Stimulated activated naive CD8-positive, alpha-beta T cell treated with anti-CD3 and anti-CD28 coated beads, Interleukin-15, amount 100 ng/mL, for 72 hours (primary cell): ENCODE results near the gene NEK11.

Experiments used
- ATAC-seq: fragments of 150-1000 bp; cut with Tn5 transposase; 2 replicates; pipeline ENCODE4 v1.10.0; 2021; ENCODE audit warnings: mild to moderate bottlenecking, moderate library complexity
- DNase-seq, 2 donors: peaks; one replicate each; pipeline ENCODE4 v3.0.0; 2021 to 2022
- H3K27ac Mint-ChIP-seq, 2 donors: one replicate each; pipeline ENCODE4 v1.8.0; 2022; ENCODE audit warnings: mild to moderate bottlenecking in 2 of 2, mixed read lengths in 2 of 2, moderate library complexity in 2 of 2
- H3K27me3 Mint-ChIP-seq: one replicate; pipeline ENCODE4 v1.8.0; 2022; ENCODE audit warnings: mixed read lengths
- H3K4me1 Mint-ChIP-seq: one replicate; pipeline ENCODE4 v1.8.0; 2022; ENCODE audit warnings: mild to moderate bottlenecking, mixed read lengths
- H3K4me3 Mint-ChIP-seq, 2 donors: one replicate each; pipeline ENCODE4 v1.8.0; 2022; ENCODE audit warnings: mild to moderate bottlenecking in 2 of 2, mixed read lengths in 2 of 2, moderate library complexity in 1 of 2
- H3K9me3 Mint-ChIP-seq, 2 donors: one replicate each; pipeline ENCODE4 v1.8.0; 2022; ENCODE audit warnings: mixed read lengths in 2 of 2

Gene NEK11, protein sequence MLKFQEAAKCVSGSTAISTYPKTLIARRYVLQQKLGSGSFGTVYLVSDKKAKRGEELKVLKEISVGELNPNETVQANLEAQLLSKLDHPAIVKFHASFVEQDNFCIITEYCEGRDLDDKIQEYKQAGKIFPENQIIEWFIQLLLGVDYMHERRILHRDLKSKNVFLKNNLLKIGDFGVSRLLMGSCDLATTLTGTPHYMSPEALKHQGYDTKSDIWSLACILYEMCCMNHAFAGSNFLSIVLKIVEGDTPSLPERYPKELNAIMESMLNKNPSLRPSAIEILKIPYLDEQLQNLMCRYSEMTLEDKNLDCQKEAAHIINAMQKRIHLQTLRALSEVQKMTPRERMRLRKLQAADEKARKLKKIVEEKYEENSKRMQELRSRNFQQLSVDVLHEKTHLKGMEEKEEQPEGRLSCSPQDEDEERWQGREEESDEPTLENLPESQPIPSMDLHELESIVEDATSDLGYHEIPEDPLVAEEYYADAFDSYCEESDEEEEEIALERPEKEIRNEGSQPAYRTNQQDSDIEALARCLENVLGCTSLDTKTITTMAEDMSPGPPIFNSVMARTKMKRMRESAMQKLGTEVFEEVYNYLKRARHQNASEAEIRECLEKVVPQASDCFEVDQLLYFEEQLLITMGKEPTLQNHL

DNA sequence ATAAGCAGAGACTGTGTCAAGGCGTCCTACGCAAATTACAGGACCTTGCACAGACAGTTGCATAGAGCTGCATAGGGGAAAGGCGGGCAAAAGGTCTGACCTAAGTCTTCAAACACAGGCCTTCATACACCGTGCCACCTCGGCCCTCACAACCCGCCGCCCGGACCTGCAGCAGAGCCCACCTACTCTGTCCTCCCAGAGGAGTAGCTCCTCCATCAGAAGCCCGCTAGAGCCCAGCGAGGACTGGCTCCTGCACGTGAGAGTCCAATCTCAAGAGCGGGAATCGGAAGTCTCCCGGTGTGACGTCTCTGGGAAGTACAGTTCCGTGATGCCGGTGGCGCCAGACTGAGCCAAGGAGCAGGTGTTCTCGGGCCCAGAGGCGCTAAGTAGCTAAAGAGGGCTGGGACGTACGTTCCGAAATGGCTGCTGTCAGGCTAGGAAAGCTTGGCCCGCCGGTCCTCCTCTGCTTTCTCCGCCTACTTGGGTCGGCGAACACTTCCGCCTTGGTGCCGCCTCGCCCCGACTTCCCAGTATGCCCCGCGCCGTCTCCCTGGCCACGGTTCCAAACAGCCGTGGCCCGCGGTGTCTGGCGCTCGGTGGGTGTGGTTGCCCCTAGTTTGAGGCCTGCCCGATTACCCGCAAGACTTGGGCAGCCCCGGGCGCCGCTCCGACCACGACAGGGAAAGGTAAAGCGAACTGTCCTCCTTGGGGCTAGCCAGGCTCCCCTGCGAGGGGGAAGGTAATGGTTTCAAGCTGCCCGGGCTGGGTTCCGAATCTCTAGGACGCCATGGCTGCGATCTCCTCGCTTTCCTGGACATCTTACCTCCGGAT, at the start of gene NEK11, which contains the start of gene ASTE1:
NEK11 (plus strand) TSS at position 557 of the 831 bp plus-strand sequence. CDS start 2,832 bp downstream, outside the sequence.
ASTE1 (minus strand) TSS at position 505 of the 831 bp plus-strand sequence. CDS start 1,519 bp downstream, outside the sequence.
- no peaks in the 10 kb centered on the region for H3K9me3 Mint-ChIP-seq
- H3K27me3 Mint-ChIP-seq = no peaks in the 10 kb centered on the region
- ATAC-seq (peak; percentile 98), DNase-seq (peak; percentile 87 to 92)
- H3K4me1 Mint-ChIP-seq = peaks cover 40% of the 10 kb centered on the region
- peak within 1 kb of the TSS; percentile 84 to 93 for H3K4me3 Mint-ChIP-seq
- H3K27ac Mint-ChIP-seq = peak within 1 kb of the TSS; percentile 98

DNA sequence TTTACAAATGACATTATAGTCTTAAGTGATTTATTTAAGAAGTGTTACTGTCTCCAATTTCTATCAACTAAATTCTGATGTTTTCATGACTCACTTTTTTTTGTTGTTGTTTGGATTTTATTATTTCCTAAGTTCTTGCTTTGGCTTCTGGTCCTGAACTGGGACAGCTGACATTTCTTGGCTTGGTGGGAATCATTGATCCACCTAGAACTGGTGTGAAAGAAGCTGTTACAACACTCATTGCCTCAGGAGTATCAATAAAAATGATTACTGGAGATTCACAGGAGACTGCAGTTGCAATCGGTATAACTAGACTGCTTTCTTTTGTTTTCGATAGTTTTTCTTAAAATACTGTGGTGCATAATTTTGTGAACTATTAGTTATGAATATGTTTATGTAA, 47.6 kb upstream of the NEK11 start:
- Mint-ChIP-seq H3K4me1 (no peaks in the 10 kb centered on the region), H3K27ac (peak overlapping the region in 1 of 2 donors; percentile 14), H3K27me3 (no peaks in the 10 kb centered on the region), H3K4me3 (no peak overlapping the region), H3K9me3 (no peaks in the 10 kb centered on the region)
- ATAC-seq (no peak), DNase-seq (no peak)

DNA sequence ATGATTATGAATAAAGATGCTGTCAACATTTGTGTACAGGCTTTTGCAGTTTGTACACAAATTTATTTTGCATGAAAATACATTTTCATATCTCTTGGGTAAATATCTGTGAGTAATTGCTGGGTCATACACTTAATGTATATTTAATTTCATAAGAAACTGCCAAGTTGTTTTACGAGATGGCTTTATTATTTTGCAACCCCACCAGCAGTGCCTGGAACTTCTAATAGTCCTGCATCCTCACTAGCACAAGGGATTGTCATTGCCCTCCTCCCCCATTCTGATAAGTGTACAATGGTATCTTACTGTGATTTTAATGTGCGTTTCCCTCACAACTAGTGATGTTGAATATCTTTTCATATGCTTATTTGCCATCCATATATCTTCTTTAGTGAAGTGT, 45.2 kb upstream of the NEK11 start:
- Mint-ChIP-seq H3K4me1 (no peaks in the 10 kb centered on the region), H3K27me3 (no peaks in the 10 kb centered on the region), H3K27ac (no peak overlapping the region), H3K4me3 (no peak overlapping the region), H3K9me3 (no peaks in the 10 kb centered on the region)
- ATAC-seq = no peak
- no peak for DNase-seq

DNA sequence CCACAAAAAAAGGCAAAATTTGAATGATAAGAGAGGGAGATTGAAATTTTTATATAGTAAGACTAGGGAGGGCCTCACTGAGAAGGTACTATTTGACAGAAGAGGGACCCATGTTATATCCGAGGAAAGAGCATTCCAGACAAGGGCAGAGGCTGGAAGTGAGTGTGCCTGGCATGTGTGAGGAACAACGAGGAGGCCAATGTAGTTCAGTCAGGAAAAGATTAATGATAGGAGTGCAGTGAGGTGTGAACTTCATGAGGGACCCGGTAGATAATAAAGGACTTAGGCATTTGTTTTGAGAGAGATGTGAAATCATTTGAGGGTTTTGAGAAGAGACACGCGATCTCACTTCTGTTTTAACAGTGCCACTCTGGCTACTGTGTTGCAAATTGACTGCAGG, 36.4 kb upstream of the NEK11 start:
- H3K4me3 Mint-ChIP-seq = no peak overlapping the region
- no peak for ATAC-seq
- H3K27me3 Mint-ChIP-seq = no peaks in the 10 kb centered on the region
- no peak for DNase-seq
- no peaks in the 10 kb centered on the region for H3K4me1 Mint-ChIP-seq
- H3K27ac Mint-ChIP-seq = no peak overlapping the region
- H3K9me3 Mint-ChIP-seq = no peaks in the 10 kb centered on the region

DNA sequence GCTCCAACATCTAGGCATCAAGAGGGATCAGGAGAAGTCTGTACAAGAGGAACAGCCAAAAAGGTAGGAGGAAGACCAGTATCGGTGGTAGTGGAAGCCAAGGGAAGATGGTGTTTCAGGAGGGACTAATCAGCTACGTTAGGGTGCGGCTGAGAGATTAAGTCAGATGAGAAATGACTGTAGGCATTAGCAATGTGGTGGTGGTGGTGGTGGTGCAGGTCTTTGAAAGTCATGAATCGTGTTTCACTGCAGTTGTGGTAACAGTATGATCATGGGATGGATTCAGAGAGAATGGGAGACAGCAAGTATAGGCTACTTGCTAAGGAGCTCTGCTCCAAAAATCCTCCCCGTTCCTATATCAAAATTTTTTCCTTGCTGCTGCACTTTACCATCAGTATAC, 35.6 kb upstream of the NEK11 start:
- no peaks in the 10 kb centered on the region for H3K27me3 Mint-ChIP-seq
- DNase-seq (no peak), ATAC-seq (no peak)
- no peaks in the 10 kb centered on the region for H3K9me3 Mint-ChIP-seq
- no peaks in the 10 kb centered on the region for H3K4me1 Mint-ChIP-seq
- H3K27ac Mint-ChIP-seq = peak overlapping the region in 1 of 2 donors; percentile 26
- no peak overlapping the region for H3K4me3 Mint-ChIP-seq

DNA sequence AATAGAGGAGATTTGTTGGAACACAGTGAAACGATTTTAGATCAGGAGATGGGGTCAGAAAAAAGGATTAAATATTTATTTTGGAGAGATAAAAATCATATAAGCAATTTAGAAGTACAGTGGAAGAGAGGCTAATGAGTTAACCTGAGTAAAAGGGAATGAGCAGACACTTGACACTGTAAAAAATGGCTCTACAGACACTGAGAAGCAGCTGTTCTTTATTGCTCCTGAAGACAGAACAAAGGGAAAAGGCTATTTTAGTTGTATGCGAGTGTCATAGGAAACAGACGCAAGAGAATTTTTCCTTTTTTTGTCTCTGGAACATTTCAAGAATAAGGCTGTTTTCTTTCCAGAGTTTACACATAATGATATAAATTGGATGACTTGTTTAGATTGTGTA, 34.3 kb upstream of the NEK11 start:
- Mint-ChIP-seq H3K27me3 (no peaks in the 10 kb centered on the region), H3K4me3 (no peak overlapping the region), H3K27ac (no peak overlapping the region), H3K4me1 (no peaks in the 10 kb centered on the region), H3K9me3 (no peaks in the 10 kb centered on the region)
- ATAC-seq (no peak), DNase-seq (no peak)

DNA sequence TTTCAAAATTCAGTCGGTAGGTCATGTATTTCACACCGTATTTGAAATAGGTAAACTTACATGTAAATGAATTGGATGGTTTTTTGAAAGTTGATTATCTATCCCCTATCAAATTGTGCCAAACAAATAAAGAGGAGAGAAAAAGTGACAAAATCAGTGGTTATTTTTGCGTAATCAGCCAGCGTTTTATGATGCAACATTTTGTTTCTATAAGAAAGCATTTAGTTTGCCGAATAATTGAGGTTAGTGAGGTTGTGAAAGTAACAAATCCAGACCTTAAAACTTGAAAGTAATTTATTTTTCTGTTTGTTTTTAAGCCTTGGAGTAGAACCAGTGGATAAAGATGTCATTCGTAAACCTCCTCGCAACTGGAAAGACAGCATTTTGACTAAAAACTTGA, 29.4 kb upstream of the NEK11 start:
- H3K4me1 Mint-ChIP-seq = no peaks in the 10 kb centered on the region
- H3K9me3 Mint-ChIP-seq = no peaks in the 10 kb centered on the region
- DNase-seq (no peak), ATAC-seq (no peak)
- H3K27ac Mint-ChIP-seq = peak overlapping the region in 1 of 2 donors; percentile 34
- no peaks in the 10 kb centered on the region for H3K27me3 Mint-ChIP-seq
- no peak overlapping the region for H3K4me3 Mint-ChIP-seq

DNA sequence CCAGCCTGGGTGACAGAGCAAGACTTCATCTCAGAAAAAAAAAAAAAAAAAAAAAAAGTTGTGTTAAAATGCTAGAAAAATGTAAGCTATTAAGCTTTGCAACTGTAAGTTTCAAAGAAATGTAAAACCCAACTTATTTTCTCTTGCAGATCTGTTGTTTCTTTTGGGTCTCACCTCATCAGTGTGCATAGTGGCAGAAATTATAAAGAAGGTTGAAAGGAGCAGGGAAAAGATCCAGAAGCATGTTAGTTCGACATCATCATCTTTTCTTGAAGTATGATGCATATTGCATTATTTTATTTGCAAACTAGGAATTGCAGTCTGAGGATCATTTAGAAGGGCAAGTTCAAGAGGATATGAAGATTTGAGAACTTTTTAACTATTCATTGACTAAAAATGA, 25.6 kb upstream of the NEK11 start:
- Mint-ChIP-seq H3K27ac (no peak overlapping the region), H3K4me3 (no peak overlapping the region), H3K9me3 (no peaks in the 10 kb centered on the region), H3K4me1 (peaks cover 18% of the 10 kb centered on the region), H3K27me3 (no peaks in the 10 kb centered on the region)
- DNase-seq (no peak), ATAC-seq (no peak)

DNA sequence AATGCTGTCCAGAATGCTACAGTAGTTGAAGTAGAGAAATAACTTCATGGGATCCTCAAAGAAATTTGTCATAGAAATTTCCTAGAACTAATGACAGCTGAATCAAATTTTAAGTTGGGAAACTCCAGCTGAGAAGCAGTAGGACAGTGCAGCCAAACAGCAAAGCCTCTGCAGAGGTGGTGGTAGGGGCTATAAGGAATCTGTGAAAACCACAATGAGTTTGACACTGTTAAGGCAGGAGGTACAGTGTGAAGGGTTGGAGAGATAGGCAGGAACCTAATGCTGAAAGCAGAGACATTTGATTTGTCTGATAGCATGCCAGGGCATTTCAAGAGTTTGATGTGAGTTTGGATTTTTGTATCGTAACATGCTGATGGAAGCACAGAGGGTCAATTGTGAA, 22.1 kb upstream of the NEK11 start:
- ATAC-seq (peak; percentile 58), DNase-seq (no peak)
- H3K4me3 Mint-ChIP-seq = no peak overlapping the region
- peaks cover 18% of the 10 kb centered on the region for H3K4me1 Mint-ChIP-seq
- H3K9me3 Mint-ChIP-seq = no peaks in the 10 kb centered on the region
- H3K27ac Mint-ChIP-seq = peak overlapping the region in 1 of 2 donors; percentile 87
- no peaks in the 10 kb centered on the region for H3K27me3 Mint-ChIP-seq

DNA sequence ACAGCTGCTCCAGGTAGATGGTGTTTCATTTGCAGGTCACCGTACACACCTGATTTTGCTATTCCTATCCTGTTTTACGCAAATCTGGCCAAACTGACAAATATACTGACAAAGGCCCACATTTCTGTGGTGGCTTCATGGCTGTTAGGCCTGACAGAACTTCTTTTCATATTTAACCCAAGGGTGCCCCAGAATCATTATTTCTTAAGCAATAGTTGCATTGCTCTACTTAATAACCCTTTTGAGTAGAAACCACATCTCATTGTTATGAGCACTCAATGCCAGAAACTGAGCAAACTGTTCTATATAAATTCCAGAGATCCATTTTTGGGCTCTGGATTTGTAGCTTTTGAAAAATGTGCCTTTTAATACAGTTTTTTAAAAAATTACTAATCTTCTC, 19.4 kb upstream of the NEK11 start:
- Mint-ChIP-seq H3K4me1 (peaks cover 18% of the 10 kb centered on the region), H3K4me3 (no peak overlapping the region), H3K9me3 (no peaks in the 10 kb centered on the region), H3K27me3 (no peaks in the 10 kb centered on the region), H3K27ac (no peak overlapping the region)
- ATAC-seq = no peak
- DNase-seq = no peak

DNA sequence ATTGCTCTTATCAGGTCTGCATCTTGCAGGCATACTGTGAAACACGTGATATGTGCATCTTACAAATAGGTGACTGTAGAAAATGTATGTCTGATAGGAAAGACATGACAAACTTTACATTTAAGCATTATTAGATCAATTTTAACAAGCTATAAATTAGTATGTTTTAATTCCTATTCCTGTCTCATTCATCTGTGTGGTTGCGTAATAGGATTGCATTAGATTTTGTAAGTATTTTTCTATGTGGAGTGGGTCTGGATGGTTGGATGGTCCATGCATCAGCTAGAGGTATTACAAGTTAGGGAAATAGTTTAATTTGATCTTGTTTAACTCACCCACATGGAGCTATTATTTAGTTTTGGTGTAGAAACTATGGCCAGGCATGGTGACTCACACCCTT, 18.9 kb upstream of the NEK11 start:
- no peak for ATAC-seq
- H3K9me3 Mint-ChIP-seq = no peaks in the 10 kb centered on the region
- H3K4me1 Mint-ChIP-seq = peaks cover 18% of the 10 kb centered on the region
- H3K27ac Mint-ChIP-seq = no peak overlapping the region
- DNase-seq = no peak
- no peak overlapping the region for H3K4me3 Mint-ChIP-seq
- H3K27me3 Mint-ChIP-seq = no peaks in the 10 kb centered on the region

DNA sequence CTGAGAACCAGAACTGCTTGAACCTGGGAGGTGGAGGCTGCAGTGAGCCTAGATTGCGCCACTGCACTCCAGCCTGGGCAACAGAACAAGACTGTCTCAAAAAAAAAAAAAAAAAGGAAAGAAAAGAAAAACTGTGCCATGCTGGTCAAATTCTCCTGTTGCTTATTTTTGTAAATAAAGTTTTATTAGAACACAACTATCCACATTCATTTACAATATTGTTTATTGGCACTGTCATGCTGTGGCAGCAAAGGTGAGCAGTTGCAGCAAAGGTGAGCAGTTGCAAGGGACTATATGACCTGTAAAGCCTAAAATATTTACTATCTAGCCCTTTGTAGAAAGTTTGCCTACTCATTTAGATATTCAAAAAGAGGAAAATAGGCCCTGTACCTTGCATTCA, 18.4 kb upstream of the NEK11 start:
- Mint-ChIP-seq H3K4me3 (no peak overlapping the region), H3K9me3 (no peaks in the 10 kb centered on the region), H3K4me1 (peaks cover 17% of the 10 kb centered on the region), H3K27ac (peak overlapping the region in 1 of 2 donors; percentile 27), H3K27me3 (no peaks in the 10 kb centered on the region)
- no peak for DNase-seq
- ATAC-seq = no peak

DNA sequence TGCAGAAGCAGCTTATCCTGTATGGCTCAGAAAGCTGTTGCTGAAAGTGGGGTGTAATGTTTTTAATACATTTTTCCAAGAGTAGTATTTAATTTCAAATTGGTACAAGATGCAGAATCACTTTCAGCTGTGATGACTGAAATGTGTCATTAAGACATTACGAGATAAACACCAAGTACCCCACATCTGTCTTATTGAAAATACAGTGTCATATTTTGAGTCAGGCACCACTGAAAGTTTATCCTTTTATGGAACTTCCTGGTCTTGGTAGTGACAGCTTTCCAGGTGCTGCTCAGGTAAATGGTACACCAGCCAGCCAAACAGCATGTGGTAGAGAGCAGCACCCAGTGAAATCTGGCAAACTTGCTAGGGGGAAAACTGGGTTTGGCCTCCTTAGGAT, 17.0 kb upstream of the NEK11 start:
- Mint-ChIP-seq H3K4me1 (peaks cover 4% of the 10 kb centered on the region), H3K27ac (no peak overlapping the region), H3K4me3 (no peak overlapping the region), H3K9me3 (no peaks in the 10 kb centered on the region), H3K27me3 (no peaks in the 10 kb centered on the region)
- no peak for DNase-seq
- peak; percentile 60 for ATAC-seq

DNA sequence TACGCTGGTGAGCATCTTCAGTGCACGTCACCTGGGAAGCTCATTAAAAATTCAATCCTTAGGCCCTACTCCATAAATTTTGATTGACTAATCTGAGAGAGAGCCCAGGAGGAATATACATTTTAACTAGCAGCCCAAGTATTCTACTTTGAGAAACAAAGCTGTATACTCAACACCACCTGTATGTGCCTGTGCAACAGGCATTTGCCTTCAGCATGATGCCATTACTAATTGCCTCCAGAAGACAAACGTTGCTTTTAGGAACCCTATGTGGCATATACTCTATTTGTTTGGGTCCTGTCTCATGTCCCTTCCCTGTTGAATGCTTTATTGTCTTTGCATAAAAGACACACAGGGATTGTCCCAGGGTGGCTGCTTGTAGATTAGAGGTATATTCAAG, 7.7 kb upstream of the NEK11 start:
- Mint-ChIP-seq H3K27me3 (no peaks in the 10 kb centered on the region), H3K4me3 (no peak overlapping the region), H3K27ac (no peak overlapping the region), H3K4me1 (peaks cover 25% of the 10 kb centered on the region), H3K9me3 (no peaks in the 10 kb centered on the region)
- no peak for ATAC-seq
- DNase-seq = no peak

DNA sequence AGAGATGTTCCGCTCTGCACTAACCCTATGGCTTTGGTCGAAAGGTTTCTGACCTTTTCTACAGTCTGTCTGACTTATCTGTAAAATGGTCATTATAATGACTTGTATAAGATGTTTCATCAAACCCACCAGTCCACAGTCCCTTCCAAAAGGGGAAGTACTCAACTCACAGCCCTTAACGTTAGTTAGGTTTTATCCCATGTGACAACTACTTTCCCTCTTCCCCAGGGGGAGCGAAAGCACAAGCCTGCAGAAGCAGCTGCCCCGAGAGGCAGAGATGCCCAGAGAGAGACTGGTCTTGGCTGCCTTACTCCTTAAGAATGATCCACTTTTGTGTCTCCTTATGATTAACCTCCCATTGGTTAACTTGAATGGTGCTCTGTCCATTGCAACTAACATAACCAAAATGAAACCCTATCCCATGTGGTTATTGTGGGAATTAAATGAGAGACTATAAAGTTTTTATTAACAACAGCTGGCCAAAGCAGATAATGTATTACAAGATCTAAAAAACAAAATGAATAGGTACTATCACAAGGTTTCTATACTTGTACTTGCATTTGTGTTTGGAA, 6.5 kb upstream of the NEK11 start:
- DNase-seq = no peak
- no peaks in the 10 kb centered on the region for H3K9me3 Mint-ChIP-seq
- H3K27ac Mint-ChIP-seq = no peak overlapping the region
- peaks cover 38% of the 10 kb centered on the region for H3K4me1 Mint-ChIP-seq
- ATAC-seq = peak; percentile 31
- H3K27me3 Mint-ChIP-seq = no peaks in the 10 kb centered on the region
- H3K4me3 Mint-ChIP-seq = no peak overlapping the region
